Activated T-helper 1 cell treated with anti-CD3 and anti-CD28 coated beads, Interleukin-12 subunit alpha, Interleukin-12 subunit beta, Interleukin-2, Interleukin-4 antibody, amounts not matched to agents 30 ng/mL and 10 ng/mL and 1 ng/mL, durations not matched to agents 14 hours and 24 hours and 36 hours (primary cell): ENCODE measurements around the gene ESYT1. TPM values are rescaled to one million over a fixed set of nuclear protein-coding genes. Genes with fewer than 3 reads are reported as not detected.

Source experiments
- DNase-seq: peaks from one replicate; pipeline ENCODE4 v3.0.0; 2021; ENCODE audit warnings: low spot score
- H3K27ac Mint-ChIP-seq: one replicate; pipeline ENCODE4 v1.8.0; 2021; ENCODE audit warnings: mild to moderate bottlenecking, mixed read lengths
- H3K27me3 Mint-ChIP-seq: one replicate; pipeline ENCODE4 v1.8.0; 2022; ENCODE audit warnings: mild to moderate bottlenecking, moderate library complexity, mixed read lengths; ENCODE audit not compliant: insufficient read depth
- H3K36me3 Mint-ChIP-seq: one replicate; pipeline ENCODE4 v1.8.0; 2021; ENCODE audit warnings: low read depth, mixed read lengths
- H3K4me1 Mint-ChIP-seq: one replicate; pipeline ENCODE4 v1.8.0; 2021; ENCODE audit warnings: low read depth, mixed read lengths
- H3K4me3 Mint-ChIP-seq: one replicate; pipeline ENCODE4 v1.8.0; 2021; ENCODE audit warnings: mild to moderate bottlenecking, moderate library complexity, mixed read lengths
- H3K9me3 Mint-ChIP-seq: one replicate; pipeline ENCODE4 v1.8.0; 2021; ENCODE audit warnings: mixed read lengths
- intact Hi-C: fragments of 100-400 bp; cut with micrococcal nuclease; formaldehyde crosslinking; loops from one replicate; pipeline ENCODE4 v1.15.1; 2024
- total RNA-seq: library from RNA; stranded (reverse); gene quantifications from 2 replicates; pipeline ENCODE4 v1.2.3, GENCODE V29; 2022

Gene ESYT1
- total RNA-seq, 1 donor from 2014 or later, result 161 TPM

DNA sequence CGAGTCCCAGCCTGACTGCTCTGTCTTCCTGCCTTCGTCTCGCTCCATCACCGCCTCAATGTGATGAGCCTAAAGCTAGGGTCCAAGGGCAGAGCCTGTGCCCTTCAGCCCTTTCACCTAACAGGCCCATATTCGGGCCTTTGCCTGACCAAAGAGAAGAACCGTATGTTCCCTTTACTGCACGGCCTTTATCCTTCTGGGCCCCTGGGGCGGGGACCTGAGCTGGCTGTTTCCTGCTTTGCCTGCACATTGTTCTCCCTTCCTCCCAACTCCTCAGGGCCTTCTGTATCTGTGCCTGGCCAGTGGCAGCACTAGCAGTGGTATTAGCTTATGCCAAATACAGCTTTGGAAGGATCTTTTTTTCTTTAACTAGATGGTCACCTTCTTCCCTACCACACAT is 15.8 kb downstream of the ESYT1 start:
- H3K27me3 Mint-ChIP-seq, result no peaks in the 10 kb centered on the region
- H3K4me3 Mint-ChIP-seq, result no peak overlapping the region
- H3K9me3 Mint-ChIP-seq, result no peaks in the 10 kb centered on the region
- intact Hi-C loops, result no loop called here
- peaks cover 19% of the 10 kb centered on the region for H3K4me1 Mint-ChIP-seq
- peak overlapping the region; percentile 40 for H3K27ac Mint-ChIP-seq
- peaks cover 54% of the 10 kb centered on the region for H3K36me3 Mint-ChIP-seq
- DNase-seq, result no peak

DNA sequence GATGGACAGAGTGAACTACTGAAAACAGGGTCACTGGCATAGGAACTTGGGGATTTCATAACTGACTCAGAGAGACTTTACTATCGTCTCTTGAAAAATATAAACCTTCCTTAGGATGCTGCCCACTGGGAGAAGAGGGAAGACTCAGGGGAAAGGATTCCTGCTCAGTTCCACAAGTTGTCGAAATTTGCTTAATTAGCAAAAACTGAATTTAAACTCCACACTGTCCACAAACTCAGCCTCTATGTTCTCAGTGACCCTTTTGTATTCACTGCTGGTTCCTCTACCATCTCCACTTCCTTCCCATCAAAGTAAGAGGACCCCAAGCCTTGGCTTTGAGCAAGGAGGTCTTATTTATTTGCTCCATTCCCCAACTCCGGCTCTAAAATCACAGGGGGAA is 17.1 kb downstream of the ESYT1 start:
- DNase-seq, result no peak
- Mint-ChIP-seq H3K36me3 (peaks cover 47% of the 10 kb centered on the region), H3K9me3 (no peaks in the 10 kb centered on the region), H3K27me3 (no peaks in the 10 kb centered on the region), H3K4me1 (peaks cover 22% of the 10 kb centered on the region), H3K27ac (no peak overlapping the region), H3K4me3 (no peak overlapping the region)
- intact Hi-C loops, result no loop called here

DNA sequence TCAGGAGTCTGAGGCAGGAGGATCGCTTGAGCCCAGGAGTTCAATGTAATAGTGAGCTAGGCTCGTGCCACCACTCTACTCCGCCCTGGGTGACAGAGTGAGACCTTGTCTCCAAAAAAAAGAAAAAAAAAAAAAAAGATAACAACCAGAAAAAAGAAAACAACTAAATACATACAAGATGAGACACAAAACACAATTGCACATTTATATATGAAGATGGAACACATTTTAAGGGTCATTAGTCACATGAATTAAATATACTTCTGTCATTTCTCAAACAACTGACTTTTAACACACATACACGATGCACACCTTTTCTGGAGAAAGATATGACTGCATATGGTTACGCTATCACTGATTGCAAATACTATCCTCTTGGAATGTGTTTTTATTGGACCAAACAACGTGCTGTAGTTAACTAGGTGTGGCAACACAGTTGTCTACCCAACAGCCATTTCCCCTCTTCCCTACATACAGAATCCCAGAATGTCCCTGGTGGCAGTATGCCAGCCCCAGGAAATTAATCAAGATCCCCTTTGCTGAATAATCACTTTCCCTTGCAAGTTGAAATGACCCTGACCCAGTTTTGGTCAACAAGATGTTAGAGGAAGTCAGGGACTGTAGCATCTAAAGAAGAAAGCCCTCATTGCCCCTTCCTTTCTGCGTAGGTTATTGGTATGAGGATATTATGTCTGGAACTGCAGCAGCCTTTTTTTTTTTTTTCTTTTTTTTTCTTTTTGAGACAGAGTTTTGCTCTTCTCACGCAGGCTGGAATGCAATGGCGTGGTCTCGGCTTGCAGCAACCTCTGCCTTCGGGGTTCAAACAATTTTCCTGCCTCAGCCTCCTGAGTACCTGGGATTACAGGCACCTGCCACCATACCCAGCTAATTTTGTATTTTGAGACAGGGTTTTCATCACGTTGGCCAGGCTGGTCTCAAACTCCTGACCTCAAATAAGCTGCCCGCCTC is 18.7 kb downstream of the ESYT1 start:
- Mint-ChIP-seq H3K27ac (no peak overlapping the region), H3K4me1 (peaks cover 37% of the 10 kb centered on the region), H3K9me3 (no peaks in the 10 kb centered on the region), H3K27me3 (no peaks in the 10 kb centered on the region), H3K4me3 (no peak overlapping the region), H3K36me3 (peaks cover 38% of the 10 kb centered on the region)
- DNase-seq, result no peak
- intact Hi-C loops, result no loop called here

DNA sequence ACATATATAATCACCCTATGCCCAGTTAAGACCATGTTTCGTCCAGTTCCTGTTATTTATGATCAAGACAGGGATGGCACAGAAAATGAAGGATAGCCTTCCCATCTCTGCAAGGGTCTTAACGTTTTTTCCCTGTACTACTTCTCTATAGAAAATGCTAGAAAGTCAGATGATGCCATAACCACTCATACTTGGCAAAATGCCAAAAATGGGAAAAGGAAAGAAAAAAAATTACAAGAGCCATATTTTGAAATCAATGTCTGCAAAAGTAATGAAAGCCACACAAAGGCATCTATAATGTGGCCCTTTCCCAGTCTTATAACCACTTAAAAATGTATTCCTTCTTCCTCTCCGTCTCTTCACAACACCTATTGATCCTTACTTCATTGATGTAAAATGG is 22.5 kb downstream of the ESYT1 start:
- H3K9me3 Mint-ChIP-seq, result no peaks in the 10 kb centered on the region
- H3K27ac Mint-ChIP-seq, result peak overlapping the region; percentile 74
- H3K36me3 Mint-ChIP-seq, result peaks cover 11% of the 10 kb centered on the region
- intact Hi-C loops, result loop anchor here (5.0 to 10.0 kb wide), 3 partner anchors 497 to 1397 kb away; partner anchors contain the start of genes ATP5F1B, DCTN2 and PTGES3
- DNase-seq, result no peak
- peaks cover 30% of the 10 kb centered on the region for H3K4me1 Mint-ChIP-seq
- no peaks in the 10 kb centered on the region for H3K27me3 Mint-ChIP-seq
- H3K4me3 Mint-ChIP-seq, result peak overlapping the region; percentile 88

DNA sequence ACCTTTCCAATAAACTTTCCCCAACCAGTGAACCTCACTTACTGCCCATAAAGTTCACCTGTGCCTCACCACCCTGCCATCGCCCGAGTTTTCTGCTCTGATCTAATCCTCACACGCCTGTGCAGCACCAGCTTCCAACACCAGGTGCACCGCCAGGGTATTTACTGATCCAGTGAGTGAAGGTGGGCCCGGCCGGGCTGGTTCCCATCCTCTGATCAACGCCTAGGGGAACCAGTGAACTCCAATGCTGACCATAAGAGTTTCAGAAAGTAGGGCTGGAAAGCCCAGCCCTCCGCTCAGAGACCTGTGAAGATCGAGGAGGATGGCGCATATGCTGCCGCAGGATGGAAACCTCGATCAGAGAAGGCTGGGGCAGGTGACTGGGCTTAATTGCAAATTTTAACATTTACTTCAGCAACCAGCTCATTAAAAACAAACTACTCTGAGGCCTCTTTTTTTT is 23.6 kb downstream of the ESYT1 start:
- H3K27ac Mint-ChIP-seq, result peak overlapping the region; percentile 99
- no peaks in the 10 kb centered on the region for H3K27me3 Mint-ChIP-seq
- H3K4me3 Mint-ChIP-seq, result peak overlapping the region; percentile 88
- intact Hi-C loops, result loop anchor here (1.0 to 10.0 kb wide), 12 partner anchors 9 to 1396 kb away; partner anchors contain the start of genes ATP5F1B, DCTN2, ESYT1 and PA2G4
- H3K36me3 Mint-ChIP-seq, result peaks cover 13% of the 10 kb centered on the region
- no peaks in the 10 kb centered on the region for H3K9me3 Mint-ChIP-seq
- H3K4me1 Mint-ChIP-seq, result peaks cover 33% of the 10 kb centered on the region
- peak; percentile 60 for DNase-seq

DNA sequence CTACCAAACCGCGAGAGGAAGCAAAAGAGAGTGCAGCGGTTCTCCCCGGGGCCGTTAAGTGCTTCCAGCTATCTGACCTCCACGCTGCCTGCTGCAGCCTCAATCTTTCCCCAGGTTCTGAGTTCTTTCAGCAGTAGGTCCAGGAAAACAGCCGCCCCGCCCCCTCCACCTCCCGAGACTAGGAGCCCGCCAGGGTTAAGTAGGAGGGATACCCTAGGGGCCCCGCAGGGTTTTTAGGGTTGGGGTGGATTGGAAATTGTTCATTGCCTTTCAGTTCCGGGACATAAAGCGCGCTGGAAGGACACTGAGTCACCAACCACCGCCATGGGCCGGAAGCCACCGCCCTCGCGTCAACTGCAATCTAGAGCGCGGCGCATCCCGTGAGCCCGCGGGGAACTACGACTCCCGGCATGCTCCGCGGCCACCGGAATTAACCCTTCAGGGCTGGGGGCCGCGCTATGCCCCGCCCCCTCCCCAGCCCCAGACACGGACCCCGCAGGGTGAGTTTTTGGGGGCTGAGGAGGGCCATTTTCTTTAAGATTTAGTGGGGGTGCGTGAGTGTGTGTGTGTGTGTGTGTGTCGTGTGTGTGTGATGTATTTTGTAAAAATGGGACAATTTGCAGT is 24.2 kb downstream of the ESYT1 start, which contains the start of gene MYL6B:
Gene MYL6B (plus strand): TSS at position 456 of the 624 bp plus-strand sequence. CDS start 1,332 bp downstream, outside the sequence.
- Mint-ChIP-seq H3K27me3 (no peaks in the 10 kb centered on the region), H3K4me3 (peak within 1 kb of the TSS; percentile 88), H3K27ac (peak within 1 kb of the TSS; percentile 99), H3K4me1 (peaks cover 36% of the 10 kb centered on the region), H3K36me3 (peaks cover 14% of the 10 kb centered on the region), H3K9me3 (no peaks in the 10 kb centered on the region)
- DNase-seq, result peak; percentile 92
- intact Hi-C loops, result loop anchor here (1.0 to 10.0 kb wide), 12 partner anchors 8 to 1395 kb away; partner anchors contain the start of genes ATP5F1B, DCTN2, ESYT1 and PA2G4

DNA sequence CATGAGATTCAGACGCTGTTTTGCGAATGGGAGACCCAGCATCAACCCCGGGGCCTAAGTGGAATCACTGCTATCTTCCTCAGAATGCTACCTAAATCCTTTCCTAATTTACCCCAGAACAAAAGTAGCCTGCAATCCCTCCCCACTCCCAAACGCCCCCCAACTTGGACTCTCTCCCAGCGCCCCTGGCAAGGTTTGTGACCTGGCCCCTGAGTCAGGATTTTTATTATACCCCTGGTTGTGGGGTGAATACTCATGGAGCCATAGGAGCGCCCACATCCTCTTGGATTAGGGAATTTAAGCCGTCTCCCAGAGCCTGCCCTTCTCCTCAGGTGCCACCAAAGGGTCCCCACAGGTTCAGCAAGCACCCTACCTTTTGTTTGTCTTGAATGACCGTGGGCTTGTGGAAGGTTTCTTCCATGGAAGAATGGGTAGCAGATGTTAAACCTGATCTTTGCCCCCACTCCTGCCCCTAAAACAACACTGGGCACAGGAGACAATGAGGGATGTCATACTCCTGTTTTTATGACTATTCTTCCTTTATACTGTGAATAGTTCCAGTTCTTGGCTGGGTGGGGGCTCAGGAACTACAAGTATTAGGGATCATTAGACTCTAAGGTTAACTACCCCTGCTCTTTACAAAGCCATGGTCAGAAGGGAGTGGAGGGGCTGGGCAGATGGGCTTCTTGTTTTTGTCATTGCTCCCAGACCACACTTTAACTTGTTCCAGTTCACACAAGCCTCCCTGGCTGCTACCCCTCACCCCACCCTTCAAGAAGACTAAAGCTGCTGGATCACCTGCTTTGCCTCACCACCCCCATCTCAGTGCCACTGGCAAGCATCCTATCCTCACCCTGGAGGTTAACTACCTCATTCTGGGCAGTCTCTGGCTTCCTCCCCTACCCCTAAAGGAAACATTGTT is 24.9 kb downstream of the ESYT1 start:
- H3K4me1 Mint-ChIP-seq, result peaks cover 42% of the 10 kb centered on the region
- intact Hi-C loops, result loop anchor here (1.0 to 10.0 kb wide), 12 partner anchors 7 to 1394 kb away; partner anchors contain the start of genes ATP5F1B, DCTN2, ESYT1 and PA2G4

DNA sequence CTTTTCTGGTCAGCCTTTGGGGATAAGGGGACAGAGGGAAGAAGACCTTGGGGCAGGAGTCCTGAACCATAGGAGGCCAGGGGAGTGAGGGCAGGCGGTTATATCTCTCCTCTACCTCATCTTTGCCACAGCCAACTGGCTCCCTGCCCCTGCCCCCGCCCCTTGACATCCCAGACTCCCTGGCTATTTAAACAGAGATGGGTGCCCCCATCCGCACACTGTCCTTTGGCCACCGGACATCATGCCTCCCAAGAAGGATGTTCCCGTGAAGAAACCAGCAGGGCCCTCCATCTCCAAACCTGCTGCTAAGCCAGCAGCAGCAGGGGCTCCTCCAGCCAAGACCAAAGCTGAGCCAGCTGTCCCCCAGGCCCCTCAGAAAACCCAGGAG is 25.6 kb downstream of the ESYT1 start:
- no peaks in the 10 kb centered on the region for H3K9me3 Mint-ChIP-seq
- no peak for DNase-seq
- peak overlapping the region; percentile 99 for H3K27ac Mint-ChIP-seq
- H3K4me3 Mint-ChIP-seq, result peak overlapping the region; percentile 88
- peaks cover 42% of the 10 kb centered on the region for H3K4me1 Mint-ChIP-seq
- H3K27me3 Mint-ChIP-seq, result no peaks in the 10 kb centered on the region
- intact Hi-C loops, result loop anchor here (2.0 to 10.0 kb wide), 5 partner anchors 107 to 1394 kb away; partner anchors contain the start of genes ATP5F1B, DCTN2 and PTGES3
- H3K36me3 Mint-ChIP-seq, result peaks cover 19% of the 10 kb centered on the region

More for the DNA sequence above, 24.9 kb downstream of the ESYT1 start:
- Mint-ChIP-seq H3K4me3 (peak overlapping the region; percentile 88), H3K9me3 (no peaks in the 10 kb centered on the region), H3K27ac (peak overlapping the region; percentile 99), H3K36me3 (peaks cover 16% of the 10 kb centered on the region), H3K27me3 (no peaks in the 10 kb centered on the region)
- no peak for DNase-seq

DNA sequence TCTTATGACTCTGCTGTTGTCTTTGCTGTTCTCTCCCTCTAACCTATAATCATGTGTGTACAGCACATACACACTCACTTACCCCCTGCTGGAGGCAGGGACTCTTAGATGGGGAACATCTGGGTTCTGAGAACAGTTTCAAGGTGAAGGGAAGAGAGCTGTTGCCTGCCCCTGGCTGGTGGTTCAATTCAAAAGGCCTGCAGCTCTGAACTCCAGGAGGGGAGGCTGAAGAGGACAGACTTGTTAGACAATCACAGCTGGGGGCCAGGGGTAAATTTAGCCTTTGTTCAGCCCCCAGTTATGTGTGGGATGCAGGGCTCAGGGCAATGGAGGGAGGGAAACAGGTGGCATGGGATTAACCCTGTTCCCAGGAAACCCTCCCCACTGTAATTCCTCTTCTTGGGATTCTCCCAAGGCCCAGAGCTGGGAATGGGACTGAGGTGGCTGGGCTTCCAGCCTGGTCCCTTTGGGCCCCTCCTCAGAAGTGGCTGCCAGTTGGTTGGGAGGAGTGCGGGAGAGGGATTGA is 26.2 kb downstream of the ESYT1 start:
- no peaks in the 10 kb centered on the region for H3K9me3 Mint-ChIP-seq
- intact Hi-C loops, result loop anchor here (5.0 to 10.0 kb wide), 3 partner anchors 493 to 1393 kb away; partner anchors contain the start of genes ATP5F1B, DCTN2 and PTGES3
- H3K27ac Mint-ChIP-seq, result no peak overlapping the region
- H3K4me1 Mint-ChIP-seq, result peaks cover 48% of the 10 kb centered on the region
- no peaks in the 10 kb centered on the region for H3K27me3 Mint-ChIP-seq
- DNase-seq, result no peak
- peaks cover 25% of the 10 kb centered on the region for H3K36me3 Mint-ChIP-seq
- no peak overlapping the region for H3K4me3 Mint-ChIP-seq

DNA sequence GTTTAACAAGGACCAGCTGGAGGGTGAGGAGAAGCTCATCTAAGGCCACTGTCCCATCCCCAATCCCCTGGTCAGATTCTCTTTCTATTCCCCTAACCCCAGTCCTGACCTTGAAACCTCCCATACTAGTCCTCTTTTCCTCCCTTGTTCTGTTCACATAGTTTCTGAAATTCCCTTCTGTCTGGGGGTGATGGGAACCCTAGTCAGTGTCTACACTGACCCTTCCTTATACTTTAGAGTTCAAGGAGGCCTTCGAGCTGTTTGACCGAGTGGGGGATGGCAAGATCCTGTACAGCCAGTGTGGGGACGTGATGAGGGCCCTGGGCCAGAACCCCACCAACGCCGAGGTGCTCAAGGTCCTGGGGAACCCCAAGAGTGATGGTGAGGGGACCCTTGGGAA is 26.8 kb downstream of the ESYT1 start:
- H3K4me1 Mint-ChIP-seq, result peaks cover 53% of the 10 kb centered on the region
- peak overlapping the region; percentile 36 for H3K4me3 Mint-ChIP-seq
- intact Hi-C loops, result loop anchor here (5.0 to 10.0 kb wide), 3 partner anchors 492 to 1392 kb away; partner anchors contain the start of genes ATP5F1B, DCTN2 and PTGES3

DNA sequence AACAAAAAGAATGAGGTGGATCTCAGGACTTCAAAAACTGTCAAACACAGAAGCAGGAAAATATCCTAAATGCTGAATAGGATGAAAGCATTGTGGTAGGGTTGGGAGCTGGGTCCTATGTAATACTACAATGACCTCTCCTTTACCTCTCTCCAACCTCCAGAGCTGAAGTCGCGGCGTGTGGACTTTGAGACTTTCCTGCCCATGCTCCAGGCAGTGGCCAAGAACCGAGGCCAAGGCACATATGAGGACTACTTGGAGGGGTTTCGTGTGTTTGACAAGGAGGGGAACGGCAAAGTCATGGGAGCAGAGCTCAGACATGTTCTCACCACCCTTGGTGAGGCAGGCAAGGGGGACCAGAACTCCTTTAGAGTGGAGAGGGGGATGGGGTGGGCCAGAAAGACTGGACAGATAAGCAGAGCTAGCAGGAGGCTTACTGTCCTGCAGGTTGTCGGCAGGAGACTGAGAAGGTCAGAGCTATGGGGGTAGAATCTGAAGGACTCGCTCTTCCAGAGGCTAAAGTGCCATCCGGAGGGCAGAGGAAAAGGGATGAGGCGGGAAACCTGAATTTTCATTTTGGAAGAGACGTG is 27.3 kb downstream of the ESYT1 start:
- H3K9me3 Mint-ChIP-seq, result no peaks in the 10 kb centered on the region
- H3K36me3 Mint-ChIP-seq, result peaks cover 35% of the 10 kb centered on the region
- H3K4me1 Mint-ChIP-seq, result peaks cover 54% of the 10 kb centered on the region
- no peak for DNase-seq
- peak overlapping the region; percentile 36 for H3K4me3 Mint-ChIP-seq
- intact Hi-C loops, result loop anchor here (10.0 kb wide), 1 partner anchor 529 kb away; the partner anchor contains the start of gene PTGES3
- H3K27me3 Mint-ChIP-seq, result no peaks in the 10 kb centered on the region
- peak overlapping the region; percentile 52 for H3K27ac Mint-ChIP-seq

More for the DNA sequence above, 26.8 kb downstream of the ESYT1 start:
- no peak for DNase-seq
- peaks cover 30% of the 10 kb centered on the region for H3K36me3 Mint-ChIP-seq
- H3K27me3 Mint-ChIP-seq, result no peaks in the 10 kb centered on the region
- H3K27ac Mint-ChIP-seq, result no peak overlapping the region
- H3K9me3 Mint-ChIP-seq, result no peaks in the 10 kb centered on the region
